Heart left ventricle (tissue), 16 donors: Measurements from ENCODE around the gene ZNRD2. TPM values are rescaled to one million over a fixed set of nuclear protein-coding genes. Genes with fewer than 3 reads are reported as not detected.
A peak's percentile ranks its signal among the peaks of the same experiment; 100 is the strongest.

ENCODE experiments used
- ATAC-seq, 4 donors: fragments of 200-7000 bp; cut with Tn5 transposase; one replicate each; pipeline ENCODE4 v1.9.1; 2020 to 2022; ENCODE audit warnings: moderate library complexity in 4 of 4, mild to moderate bottlenecking in 3 of 4, moderate number of reproducible peaks in 1 of 4
- DNase-seq, 5 donors: peaks; one replicate each; pipeline ENCODE4 v3.0.0-alpha.2; 2020
- H3K27ac ChIP-seq, 12 donors: fragments of 200-600 bp; sonication (generic) in 4 of 12; one replicate each; pipeline versions ENCODE4 v1.5.0 to v1.8.0; 2016 to 2022; ENCODE audit warnings: mild to moderate bottlenecking in 2 of 12
- H3K27me3 ChIP-seq, 9 donors: fragments of 200-600 bp; sonication (generic) in 2 of 9; one replicate each; pipeline versions ENCODE4 v1.5.1 to v1.8.0; 2016 to 2022; ENCODE audit warnings: mild to moderate bottlenecking in 3 of 9
- H3K36me3 ChIP-seq, 9 donors: fragments of 200-600 bp; sonication (generic) in 2 of 9; one replicate each; pipeline versions ENCODE4 v1.5.0 to v1.8.0; 2018 to 2022; ENCODE audit warnings: mild to moderate bottlenecking in 2 of 9
- H3K4me1 ChIP-seq, 12 donors: fragments of 200-600 bp; sonication (generic) in 4 of 12; one replicate each; pipeline versions ENCODE4 v1.5.0 to v1.8.0; 2016 to 2022; ENCODE audit warnings: mild to moderate bottlenecking in 3 of 12
- H3K4me3 ChIP-seq, 12 donors: fragments of 200-600 bp; sonication (generic) in 4 of 12; one replicate each; pipeline versions ENCODE4 v1.5.0 to v1.8.0; 2017 to 2022; ENCODE audit warnings: mild to moderate bottlenecking in 9 of 12, moderate library complexity in 4 of 12
- H3K9me3 ChIP-seq, 12 donors: fragments of 200-600 bp; sonication (generic) in 4 of 12; one replicate each; pipeline versions ENCODE4 v1.5.0 to v1.8.0; 2016 to 2022; ENCODE audit warnings: mild to moderate bottlenecking in 1 of 12
- POLR2A ChIP-seq, 2 donors: fragments of 450-650 bp; IDR thresholded peaks; one replicate each; pipeline ENCODE4 v1.6.1; 2017; ENCODE audit warnings: antibody characterized with exemption in 2 of 2, mild to moderate bottlenecking in 2 of 2, moderate library complexity in 2 of 2
- WGBS, 4 donors: extraction: QIAGEN DNeasy Blood & Tissue Kit in 2 of 4; methylation state at CpG; one replicate each; pipeline versions ENCODE4 v1.1.5 to v1.1.7; 2013 to 2018; 5-methylcytosine and 5-hydroxymethylcytosine counted together
- intact Hi-C, 10 donors: fragments of 100-400 bp; cut with DNase I; formaldehyde crosslinking; loops; one replicate each; pipeline versions ENCODE4 v1.11.1 to v1.14.2; 2022
- polyA plus RNA-seq, 2 donors: library from polyadenylated mRNA; stranded (reverse); fragments of 200-250 nt; gene quantifications; one replicate each; pipeline ENCODE4 v1.2.3, GENCODE V29; 2013
- total RNA-seq, 9 donors: library from RNA; depleted of rRNA in 2 of 9; stranded (reverse); fragments of >200 nt in 2 of 9; fragmentation: NEBNext Ultra II Directional in 3 of 9; extraction: Animal tissue kit (Norgen Biotek cat#: 25700) in 3 of 9; gene quantifications; one replicate each; pipeline versions ENCODE4 v1.1.0 to v1.2.4, GENCODE V29; 2016 to 2023
- TF ChIP-seq, protein P1 (sequence below), 12 donors: fragments of 200-600 bp; sonication (generic) in 4 of 12; IDR thresholded peaks; one replicate each; pipeline versions ENCODE4 v1.5.0 to v1.8.0; 2018 to 2022; ENCODE audit warnings: antibody characterized with exemption in 12 of 12, mild to moderate bottlenecking in 5 of 12
- donor health status: ischemic (EF 13 %, LVEDD 7.1; RV severe dilation, severe dysfunction).
- donor health status: healthy with polysubstance abuse.
- donor health status: DM: no; HTN: yes; CAD: no.
- donor health status: DM: no; HTN: no; CAD: no.
- donor health status: ischemic (EF 25% LVEDD 6.9; RV normal size, moderate dysfunction).
- donor health status: ischemic (EF 25% LVEDD 5.7; RV mildly dilated, moderate dysfunction).
- donor health status: healthy.
- donor health status: DM: yes; HTN: yes; CAD: no.
- donor health status: ischemic (EF 35%, LVEDD 5.7; RV mildly dilated, moderate dysfunction).
- donor health status: nonischemic (EF 11% LVEDD 7.7; RV severe dilation, severe dysfunction).
- donor health status: DM: yes; HTN: yes; CAD: no.
- donor health status: PGD.
- donor health status: ischemic (EF 29% LVEDD 5.4; RV normal size, mild dysfunction).
- donor health status: nonischemic (EF 23%, LVEDD 6.1; RV moderate dilation, normal function).

Gene ZNRD2
- total and polyA plus RNA-seq, 11 donors: 23.2 to 101 (median 35.7) TPM

DNA sequence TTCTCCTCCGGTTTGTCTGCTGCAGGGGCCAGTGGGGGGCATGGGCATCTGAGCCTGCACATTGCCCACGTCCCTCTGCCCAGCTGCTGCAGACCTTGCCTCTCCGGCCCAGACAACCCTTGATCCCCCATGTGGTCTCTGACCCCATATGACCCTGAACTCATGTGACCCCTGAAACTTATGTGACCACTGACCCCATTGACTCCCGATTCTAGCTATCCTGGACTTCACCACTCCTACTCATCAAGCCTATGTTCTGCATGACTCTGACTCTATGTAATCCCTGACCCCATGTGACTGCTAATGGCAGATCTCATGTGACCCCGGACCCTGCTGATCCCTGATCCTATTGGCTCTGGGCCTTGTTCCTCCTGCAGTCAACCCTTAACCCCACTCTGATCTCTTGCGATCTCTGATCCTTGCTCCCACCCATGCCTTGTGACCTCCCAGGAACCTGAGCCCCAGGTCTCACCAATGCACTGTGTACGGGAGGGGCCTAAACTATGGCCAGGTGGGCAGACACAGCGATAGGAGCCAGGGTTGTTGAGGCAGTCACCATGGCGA lies 17.8 kb upstream of the ZNRD2 start:
- DNase-seq (no peak), ATAC-seq (no peak)
- Histone ChIP-seq H3K27ac (no peak overlapping the region), H3K9me3 (no peaks in the 10 kb centered on the region), H3K4me1 (peaks cover 0 to 58% (median 35%) of the 10 kb centered on the region in 12 donors), H3K4me3 (no peak overlapping the region), H3K36me3 (peaks cover 0 to 60% (median 47%) of the 10 kb centered on the region in 9 donors), H3K27me3 (no peaks in the 10 kb centered on the region)
- 80 to 86% (median 84%) methylated on average over 9 of the region's 9 CpGs for WGBS, 4 donors
- intact Hi-C loops: no loop called here
- TF ChIP-seq, protein P1, sequence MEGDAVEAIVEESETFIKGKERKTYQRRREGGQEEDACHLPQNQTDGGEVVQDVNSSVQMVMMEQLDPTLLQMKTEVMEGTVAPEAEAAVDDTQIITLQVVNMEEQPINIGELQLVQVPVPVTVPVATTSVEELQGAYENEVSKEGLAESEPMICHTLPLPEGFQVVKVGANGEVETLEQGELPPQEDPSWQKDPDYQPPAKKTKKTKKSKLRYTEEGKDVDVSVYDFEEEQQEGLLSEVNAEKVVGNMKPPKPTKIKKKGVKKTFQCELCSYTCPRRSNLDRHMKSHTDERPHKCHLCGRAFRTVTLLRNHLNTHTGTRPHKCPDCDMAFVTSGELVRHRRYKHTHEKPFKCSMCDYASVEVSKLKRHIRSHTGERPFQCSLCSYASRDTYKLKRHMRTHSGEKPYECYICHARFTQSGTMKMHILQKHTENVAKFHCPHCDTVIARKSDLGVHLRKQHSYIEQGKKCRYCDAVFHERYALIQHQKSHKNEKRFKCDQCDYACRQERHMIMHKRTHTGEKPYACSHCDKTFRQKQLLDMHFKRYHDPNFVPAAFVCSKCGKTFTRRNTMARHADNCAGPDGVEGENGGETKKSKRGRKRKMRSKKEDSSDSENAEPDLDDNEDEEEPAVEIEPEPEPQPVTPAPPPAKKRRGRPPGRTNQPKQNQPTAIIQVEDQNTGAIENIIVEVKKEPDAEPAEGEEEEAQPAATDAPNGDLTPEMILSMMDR (IDR thresholded peaks at IDR 0.05): peak in 1 of 12 donors; percentile 1
- no peak for TF ChIP-seq POLR2A (IDR thresholded peaks at IDR 0.05)

DNA sequence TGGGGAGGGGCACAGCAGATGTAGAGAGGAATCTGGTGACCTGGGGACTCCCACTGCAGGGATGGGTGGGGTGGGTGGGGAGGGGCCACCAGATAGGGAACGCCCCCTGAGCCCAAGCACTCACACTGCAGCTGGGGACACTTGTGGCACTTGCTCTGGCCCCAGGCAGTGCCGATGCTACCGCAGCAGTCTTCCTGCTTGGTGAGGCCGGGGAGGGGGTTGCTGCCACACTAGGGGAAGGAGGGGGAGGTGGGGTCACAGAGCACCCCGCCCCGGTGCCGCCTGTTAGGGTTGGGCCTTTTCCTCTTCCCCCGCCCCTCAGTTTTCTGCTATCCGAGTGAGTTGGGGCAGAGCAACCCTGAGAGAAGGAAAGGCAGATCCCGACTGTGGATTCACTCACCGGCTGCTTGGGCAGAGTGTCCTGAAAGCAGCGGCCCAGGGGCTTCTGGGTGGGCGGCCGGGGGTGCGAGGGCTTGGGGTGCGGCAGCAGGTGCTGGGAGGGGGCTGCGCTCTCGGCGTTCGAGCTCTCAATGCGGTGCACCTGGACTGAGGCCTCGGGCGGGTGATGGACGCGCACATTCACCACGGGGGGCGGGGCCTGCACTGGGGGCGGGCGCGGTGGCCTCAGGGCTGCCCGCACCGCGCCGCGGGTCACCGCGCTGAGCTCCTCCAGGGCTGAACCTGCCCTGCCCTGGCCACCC lies 16.8 kb upstream of the ZNRD2 start:
- H3K9me3 ChIP-seq: no peaks in the 10 kb centered on the region
- no peak for ATAC-seq
- intact Hi-C loops: loop anchor here in 1 of 10 donors (2.0 kb wide), 1 partner anchor 13 kb away; no protein-coding TSS in a partner anchor
- H3K27ac ChIP-seq: no peak overlapping the region
- DNase-seq: no peak
- peaks cover 0 to 56% (median 36%) of the 10 kb centered on the region in 12 donors for H3K4me1 ChIP-seq
- H3K27me3 ChIP-seq: no peaks in the 10 kb centered on the region
- 66 to 79% (median 71%) methylated on average over 4 to 37 of the region's 37 CpGs for WGBS, 4 donors
- no peak overlapping the region for H3K4me3 ChIP-seq
- TF ChIP-seq POLR2A (IDR thresholded peaks at IDR 0.05): no peak
- TF ChIP-seq, protein P1 (IDR thresholded peaks at IDR 0.05): no peak
- H3K36me3 ChIP-seq: peaks cover 0 to 52% (median 40%) of the 10 kb centered on the region in 9 donors

GRCh38 chr11:65554057-65554818 lies 16.0 kb upstream of the ZNRD2 start:
- no peaks in the 10 kb centered on the region for H3K27me3 ChIP-seq
- peak overlapping the region in 3 of 12 donors; percentile 86 to 97 (median 92) for H3K27ac ChIP-seq
- DNase-seq (no peak), ATAC-seq (no peak)
- intact Hi-C loops: loop anchor here in 1 of 10 donors (2.0 kb wide), 1 partner anchor 13 kb away; no protein-coding TSS in a partner anchor
- peaks cover 0 to 44% (median 32%) of the 10 kb centered on the region in 9 donors for H3K36me3 ChIP-seq
- WGBS, 4 donors: 85 to 92% (median 87%) methylated on average over 27 of the region's 27 CpGs
- H3K4me1 ChIP-seq: peaks cover 6 to 64% (median 44%) of the 10 kb centered on the region in 12 donors
- TF ChIP-seq, protein P1 (IDR thresholded peaks at IDR 0.05): no peak
- no peak for TF ChIP-seq POLR2A (IDR thresholded peaks at IDR 0.05)
- H3K9me3 ChIP-seq: no peaks in the 10 kb centered on the region
- no peak overlapping the region for H3K4me3 ChIP-seq
